GM20431 (cell line): Measurements from ENCODE around the gene GALK1.
"Not testable (repeated sequence)": the region's sequence is repeated elsewhere in the genome, so short reads cannot be mapped to it uniquely, and the experiment has no call there.

ENCODE experiments used
- in situ Hi-C: fragments of 300-500 bp; cut with MseI, MboI; formaldehyde crosslinking; loops from one replicate; pipeline ENCODE4 v1.15.0; 2020; ENCODE audit warnings: low sequenced_read_pairs; ENCODE audit not compliant: unreplicated experiment

Gene GALK1

DNA sequence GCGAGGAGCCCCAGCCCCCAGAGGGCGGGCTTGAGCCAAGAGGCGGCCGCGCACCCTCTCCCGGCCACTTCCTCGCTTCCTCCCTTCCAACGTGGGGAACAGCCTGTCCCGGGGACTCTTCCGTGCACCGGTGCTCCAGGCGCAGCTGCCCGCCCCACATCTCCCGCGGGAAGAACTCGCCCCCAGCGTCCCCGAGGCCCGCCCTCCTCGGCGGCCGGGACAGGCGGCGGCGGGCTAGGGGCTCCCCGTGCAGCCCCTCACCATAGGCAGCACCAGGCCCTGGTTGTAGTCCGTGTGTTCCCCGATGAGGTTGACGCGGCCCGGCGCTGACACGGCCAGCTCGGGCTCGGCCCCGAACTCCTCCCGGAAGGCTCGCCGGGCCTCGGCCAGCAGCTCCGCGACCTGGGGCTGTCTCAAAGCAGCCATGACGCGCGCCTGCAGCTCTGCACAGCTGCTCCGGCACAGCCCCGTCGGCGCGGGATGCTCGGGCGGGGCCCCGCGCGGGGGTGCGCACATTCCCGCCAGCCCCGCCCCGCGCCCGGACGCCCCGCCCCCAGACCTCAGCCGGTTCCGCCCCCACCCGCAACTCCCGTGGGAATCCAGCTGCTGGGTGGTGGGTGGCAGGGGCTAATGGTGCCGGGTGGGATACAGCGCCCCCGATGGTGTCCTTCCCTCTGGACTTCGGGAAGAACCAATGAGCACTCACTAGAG is at the start of gene GALK1:
Gene GALK1 (minus strand): TSS at position 482 of the 711 bp plus-strand sequence. CDS start 56 bp downstream, at position 426.
- in situ Hi-C loops = no loop called here

DNA sequence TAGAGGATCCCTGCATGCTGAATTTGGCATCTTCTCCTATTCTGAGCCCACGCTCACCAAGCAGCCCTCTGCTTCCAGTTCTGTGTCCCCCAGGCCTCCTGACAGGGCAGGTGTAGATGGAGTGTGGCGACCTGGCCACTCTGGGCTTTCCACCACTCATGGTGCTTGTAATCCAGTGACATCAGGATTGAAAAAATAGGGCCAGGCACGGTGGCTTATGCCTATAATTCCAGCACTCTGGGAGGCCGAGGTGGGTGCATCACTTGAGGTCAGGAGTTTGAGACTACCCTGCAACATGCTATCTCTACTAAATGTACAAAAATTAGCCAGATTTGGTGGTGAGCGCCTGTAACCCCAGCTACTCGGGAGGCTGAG is 49.0 kb upstream of the GALK1 start:
- in situ Hi-C loops = no loop called here

DNA sequence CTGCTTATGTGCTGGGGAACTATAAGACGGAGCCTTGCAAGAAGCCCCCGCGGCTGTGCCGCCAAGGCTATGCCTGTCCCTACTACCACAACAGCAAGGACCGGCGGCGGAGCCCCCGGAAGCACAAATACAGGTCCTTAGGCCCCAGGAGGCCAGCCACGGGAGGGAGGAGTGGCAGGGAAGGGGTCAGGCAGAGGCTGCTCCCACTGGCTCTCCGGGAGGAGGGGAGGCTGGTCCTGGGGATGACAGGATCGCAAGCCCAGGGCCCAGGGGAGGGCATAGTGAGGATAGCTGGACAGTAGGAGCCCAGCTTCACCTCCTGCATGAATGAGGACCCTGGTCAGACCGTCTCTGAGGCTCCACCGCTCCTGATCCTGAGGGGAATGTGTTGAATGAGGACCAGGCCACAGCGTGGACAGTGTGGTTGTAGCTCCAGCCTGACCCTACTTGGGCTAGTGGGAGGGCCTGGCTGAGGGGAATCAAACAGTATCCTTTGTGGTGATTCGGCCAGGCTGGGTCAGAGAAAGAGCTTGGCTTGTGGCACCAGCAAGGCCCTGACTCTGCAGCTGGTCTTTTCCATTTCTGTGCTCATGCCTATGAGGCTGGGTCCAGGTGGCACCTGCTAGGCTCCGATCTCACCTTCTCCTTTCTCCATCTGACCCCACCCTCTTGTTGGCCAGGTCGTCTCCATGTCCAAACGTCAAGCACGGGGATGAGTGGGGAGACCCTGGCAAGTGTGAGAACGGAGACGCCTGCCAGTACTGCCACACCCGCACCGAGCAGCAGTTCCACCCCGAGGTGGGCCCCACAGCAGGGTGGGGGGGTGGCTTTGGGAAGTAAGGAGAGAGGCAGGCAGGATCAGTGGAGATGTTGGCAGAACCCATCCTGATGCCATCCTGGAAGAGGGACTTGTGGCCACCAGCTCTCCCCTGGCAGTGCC is 48.4 kb upstream of the GALK1 start:
- in situ Hi-C loops = no loop called here

GRCh38 chr17:75812096-75813013 is 47.4 kb upstream of the GALK1 start:
- in situ Hi-C loops = no loop called here

GRCh38 chr17:75811174-75811573 is 46.2 kb upstream of the GALK1 start:
- in situ Hi-C loops = no loop called here

- in situ Hi-C loops = not testable (repeated sequence)
These were observed 45.8 kb upstream of the GALK1 start for GRCh38 chr17:75810756-75811155.

DNA sequence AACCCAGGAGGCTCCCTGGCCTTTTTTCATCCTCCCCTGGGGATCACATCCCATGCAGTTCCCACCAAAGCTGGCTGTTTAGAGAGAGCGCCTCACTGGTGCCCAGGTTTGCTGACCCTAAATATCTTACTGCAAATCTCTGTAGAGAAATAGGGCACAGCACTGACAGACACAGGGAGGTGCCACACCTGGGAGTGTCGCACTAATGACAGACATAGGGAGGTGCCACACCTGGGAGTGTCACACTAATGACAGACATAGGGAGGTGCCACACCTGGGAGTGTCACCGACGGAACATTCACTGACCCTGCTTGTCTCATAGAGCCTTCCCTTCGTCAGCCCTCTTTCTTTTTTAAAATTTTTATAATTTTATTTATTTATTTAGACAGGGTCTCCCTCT is 45.2 kb upstream of the GALK1 start:
- in situ Hi-C loops = no loop called here

DNA sequence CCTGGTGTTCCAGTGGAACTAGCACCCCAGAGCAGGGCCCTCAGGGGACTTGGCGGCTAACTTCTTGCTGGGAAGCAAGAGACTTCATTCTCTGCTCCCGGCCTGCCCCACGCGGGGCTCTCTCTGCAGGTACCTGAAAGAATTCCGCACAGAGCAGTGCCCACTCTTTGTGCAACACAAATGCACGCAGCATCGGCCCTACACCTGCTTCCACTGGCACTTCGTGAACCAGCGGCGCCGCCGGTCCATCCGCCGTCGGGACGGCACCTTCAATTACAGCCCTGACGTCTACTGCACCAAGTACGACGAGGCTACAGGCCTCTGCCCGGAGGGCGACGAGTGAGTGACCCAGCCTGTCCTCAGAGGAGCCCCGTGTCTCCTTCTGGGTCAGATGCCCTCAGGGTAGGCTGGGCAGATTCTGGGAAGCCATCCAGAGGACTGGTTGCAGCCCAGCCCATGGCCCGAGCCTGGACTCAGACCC is 44.7 kb upstream of the GALK1 start:
- in situ Hi-C loops = no loop called here

DNA sequence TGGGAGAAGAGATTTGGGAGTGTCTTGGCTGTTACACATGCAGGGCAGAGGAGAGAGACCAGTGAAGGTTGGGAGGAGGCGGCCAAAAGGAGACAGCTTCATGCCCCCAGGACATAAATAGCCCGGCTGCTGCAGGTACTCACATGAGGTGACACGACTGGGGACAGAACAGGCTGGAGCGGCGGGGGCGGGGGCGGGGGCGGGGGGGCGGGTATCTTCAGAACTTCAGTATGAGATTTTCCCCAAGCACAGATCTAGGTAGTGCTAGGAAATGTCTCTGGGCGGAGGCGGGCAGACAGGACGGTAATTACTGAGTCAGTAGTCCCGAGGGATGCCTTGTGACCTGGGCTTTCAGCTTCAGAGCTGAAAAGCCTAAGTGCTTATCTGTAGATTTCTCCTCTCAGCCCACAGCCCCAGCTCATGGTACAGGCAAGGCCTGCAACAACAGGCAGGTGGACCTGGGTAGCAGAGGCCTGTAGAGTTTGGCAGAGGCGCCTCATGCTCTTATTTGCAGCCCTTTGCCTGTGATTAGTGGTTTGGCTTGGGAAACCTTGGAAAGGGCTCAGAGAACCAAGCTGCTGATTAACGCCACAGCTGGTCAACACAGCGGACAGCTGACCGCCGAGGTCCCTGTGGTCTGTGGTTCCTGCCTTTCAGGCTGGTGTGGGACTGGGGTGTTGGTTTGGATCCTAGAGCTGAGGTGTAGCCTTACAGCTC is 44.1 kb upstream of the GALK1 start:
- in situ Hi-C loops = no loop called here

DNA sequence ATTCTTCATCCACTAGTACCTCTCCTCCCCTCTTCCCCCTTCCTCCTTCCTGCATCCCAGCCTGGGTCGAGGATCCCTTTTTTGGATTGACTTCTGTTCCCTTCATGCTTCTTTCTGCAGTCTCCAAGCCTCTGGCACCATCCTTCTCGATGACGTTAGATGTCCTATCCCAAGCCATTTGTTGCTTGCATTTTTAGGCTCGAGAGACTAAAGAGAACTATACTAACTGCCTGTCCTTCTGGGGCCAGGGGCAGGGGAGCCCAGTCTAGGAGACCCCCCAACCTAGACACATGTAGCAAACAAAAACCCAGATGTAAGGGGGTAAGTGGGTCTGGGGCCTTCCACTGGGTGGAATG is 43.5 kb upstream of the GALK1 start:
- in situ Hi-C loops = no loop called here

DNA sequence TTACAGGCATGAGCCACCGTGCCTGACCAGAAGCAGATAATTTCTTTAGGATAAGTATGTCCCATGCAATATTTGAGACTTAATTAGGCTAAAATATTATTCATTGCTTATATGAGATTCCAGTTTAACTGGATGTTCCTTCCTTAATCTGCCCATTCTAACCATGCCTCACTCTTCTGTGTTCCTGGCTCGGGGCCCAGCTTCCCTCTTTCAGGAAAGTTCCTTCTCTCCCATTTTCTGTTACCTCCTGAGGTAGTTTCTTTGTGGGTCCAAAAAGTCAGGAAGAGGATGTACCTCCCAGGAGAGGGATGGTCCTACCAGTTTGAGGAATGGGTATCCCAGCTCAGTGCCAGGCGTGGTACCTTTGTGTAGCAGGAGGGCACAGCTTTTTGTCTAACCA is 42.9 kb upstream of the GALK1 start:
- in situ Hi-C loops = no loop called here

DNA sequence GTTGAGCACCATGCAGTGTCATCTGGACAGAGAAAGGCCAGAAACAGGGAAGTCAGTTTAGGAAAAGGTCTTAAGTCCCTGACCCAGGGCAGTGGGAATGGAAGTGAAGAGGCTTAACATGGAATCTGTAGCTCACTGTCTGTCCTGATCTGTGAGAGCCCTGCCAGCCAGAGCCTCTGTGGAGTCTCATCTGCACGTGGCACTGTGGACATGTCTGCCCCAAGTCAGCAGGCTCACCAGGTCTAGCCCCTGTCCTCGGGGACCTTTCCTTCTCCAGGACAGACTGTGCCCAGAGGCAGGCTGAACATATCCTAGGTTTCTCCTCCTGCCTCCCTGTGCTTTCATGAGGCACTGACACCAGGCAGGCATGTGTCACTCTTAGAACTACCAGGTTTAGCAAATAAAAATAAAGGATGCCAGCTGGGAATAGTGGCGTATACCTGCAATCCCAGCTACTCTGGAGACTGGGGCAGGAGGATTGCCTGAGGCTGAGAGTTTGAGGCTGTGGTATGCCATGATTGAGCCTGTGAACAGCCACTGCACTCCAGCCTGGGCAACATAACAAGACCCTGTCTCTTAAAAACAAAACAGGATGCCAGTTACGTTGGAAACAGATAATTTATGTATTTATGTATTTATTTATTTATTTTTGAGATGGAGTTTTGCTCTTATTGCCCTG is 42.0 kb upstream of the GALK1 start:
- in situ Hi-C loops = no loop called here

DNA sequence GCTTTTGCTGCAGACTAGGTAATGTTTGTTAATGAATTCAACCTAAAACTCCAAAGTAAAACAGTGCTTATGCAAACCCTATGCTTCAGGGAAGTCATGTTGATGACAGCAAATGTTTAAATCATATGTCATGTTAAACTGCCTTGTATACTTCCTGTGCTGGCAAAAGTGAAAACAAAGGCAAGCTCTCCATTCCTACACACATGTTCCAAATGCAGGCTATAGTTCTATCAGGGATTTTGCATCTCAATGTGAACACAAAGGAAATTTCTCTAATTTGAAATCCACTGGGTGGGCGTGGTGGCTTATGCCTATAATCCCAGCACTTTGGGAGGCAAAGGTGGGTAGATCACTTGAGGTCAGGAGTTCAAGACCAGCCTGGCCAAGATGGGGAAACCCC is 38.9 kb upstream of the GALK1 start:
- in situ Hi-C loops = no loop called here

- in situ Hi-C loops = no loop called here
These were observed 34.4 kb upstream of the GALK1 start for GRCh38 chr17:75799402-75799801.

GRCh38 chr17:75795820-75796607 is 31.0 kb upstream of the GALK1 start:
- in situ Hi-C loops = no loop called here

DNA sequence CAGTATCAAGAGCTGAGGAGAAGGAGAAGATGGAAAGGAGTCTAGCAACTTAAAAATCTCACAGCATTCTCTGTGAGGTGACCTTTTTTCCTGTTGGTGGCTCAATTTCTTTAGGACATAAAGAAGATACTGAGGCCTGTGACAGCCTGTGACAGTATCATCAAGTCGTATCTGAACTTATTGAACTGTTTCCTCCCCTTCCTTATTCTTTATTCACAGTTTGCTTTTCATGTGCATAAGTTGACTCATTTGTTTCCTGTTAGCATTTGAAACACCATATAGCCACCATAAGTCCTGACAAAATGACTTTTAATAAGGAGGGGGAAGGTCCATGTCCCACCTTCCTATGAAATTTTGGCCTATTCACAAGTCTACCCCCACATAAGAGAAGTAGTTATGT is 28.5 kb upstream of the GALK1 start:
- in situ Hi-C loops = no loop called here

DNA sequence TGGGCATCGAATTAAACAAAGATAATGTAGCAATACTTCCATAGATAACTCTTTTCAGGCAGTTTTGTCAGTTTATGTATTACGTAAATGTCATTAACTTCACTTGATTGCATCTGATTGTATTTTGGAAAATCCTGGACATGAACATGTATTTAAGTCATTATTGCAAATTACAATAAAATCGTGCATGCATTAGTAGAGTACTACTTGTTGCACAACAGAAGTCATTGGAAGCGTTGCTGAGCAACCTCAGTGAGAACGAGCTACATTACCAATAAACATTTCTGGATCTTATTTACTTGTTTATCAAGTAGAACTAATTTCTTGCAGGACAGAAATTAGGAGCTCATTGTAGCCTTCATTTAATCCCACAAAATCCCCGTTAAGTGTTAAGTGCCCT is 26.3 kb upstream of the GALK1 start:
- in situ Hi-C loops = no loop called here
